ENCODE data around the gene TRAPPC8. TPM values are rescaled to one million over a fixed set of nuclear protein-coding genes. Genes with fewer than 3 reads are reported as not detected.
A peak's percentile ranks its signal among the peaks of the same experiment; 100 is the strongest.

Gene TRAPPC8
- total and polyA plus RNA-seq, 2 of the 13 experiments (the other 11 are each of a cell fraction or from before 2014, with no cell fraction given), result 34.6 to 50.8 TPM

- Histone ChIP-seq H3K4me1 (ENCODE audit: insufficient read depth, low read length) (peaks cover 32% of the 10 kb centered on the region), H3K9me3 (ENCODE audit: low read length) (no peaks in the 10 kb centered on the region), H2AFZ (ENCODE audit: low read length) (peak overlapping the region; percentile 78), H3K4me2 (ENCODE audit: low read depth, low read length) (peak overlapping the region; percentile 10; the same call in 1 of the 2 replicates), H3K27ac (ENCODE audit: extremely low read length, insufficient read depth, low read length) (no peak overlapping the region), H4K20me1 (ENCODE audit: insufficient read depth, low read length) (no peaks in the 10 kb centered on the region), H3K27me3 (ENCODE audit: control insufficient read depth in 1 of 2, insufficient read depth in 2 of 2, low read length in 2 of 2) (no peaks in the 10 kb centered on the region), H3K36me3 (replicated peaks in 1 of 2; ENCODE audit: control insufficient read depth in 1 of 2, insufficient read depth in 2 of 2, low read length in 2 of 2) (no peaks in the 10 kb centered on the region), H3K79me2 (ENCODE audit: insufficient read depth, low read length) (no peaks in the 10 kb centered on the region), H3K9ac (ENCODE audit: insufficient read depth, low read depth, low read length) (no peak overlapping the region), H3K4me3 (replicated peaks in 1 of 3; ENCODE audit: insufficient read depth in 1 of 3, low read depth in 2 of 3, low read length in 3 of 3) (no peak overlapping the region)
- intact Hi-C loops (cut with micrococcal nuclease; ENCODE audit: unreplicated experiment), result no loop called here
- FAIRE-seq, result no peak
- peak; percentile 28 for DNase-seq (ENCODE audit: low spot score)
- ChIA-PET POLR2A (no interaction called here), CTCF (ENCODE audit: low intra/inter-chr PET ratio, low total read pairs) (no interaction called here)
- BruUV-seq (replicated peaks), result no TSS peak
- peak; percentile 35 for ATAC-seq
- in situ Hi-C loops (cut with HindIII; ENCODE audit: extremely low pct_ligation_motif_present, low pct_unique_long_range_greater_than_20kb), result no loop called here
- WGBS (ENCODE audit: low lambda C conversion rate), result 24% methylated on average over 9 of the region's 10 CpGs
- TF ChIP-seq USF2 (IDR thresholded peaks at IDR 0.05; ENCODE audit: low read depth, low read length), result 0 out of 2 replicates have a peak, but pooled peaks have one; percentile 3
- TF ChIP-seq USF2 (CRISPR knock-in tag; IDR thresholded peaks at IDR 0.05; ENCODE audit: borderline replicate concordance), result no peak
- no peak for TF ChIP-seq ATF3 (CRISPR knock-in tag; IDR thresholded peaks at IDR 0.05)
- TF ChIP-seq ZNF75D (CRISPR knock-in tag; IDR thresholded peaks at IDR 0.05; ENCODE audit: borderline replicate concordance), result no peak
- peak; percentile 82 for TF ChIP-seq MAX (IDR thresholded peaks at IDR 0.05)
- TF ChIP-seq STAT6 (CRISPR knock-in tag; IDR thresholded peaks at IDR 0.05; ENCODE audit: borderline replicate concordance), result no peak
- TF ChIP-seq ZKSCAN5 (CRISPR knock-in tag; IDR thresholded peaks at IDR 0.05), result no peak
- no peak for TF ChIP-seq PAXIP1 (CRISPR knock-in tag; conservative IDR thresholded peaks at IDR 0.05)
- TF ChIP-seq MNT (IDR thresholded peaks at IDR 0.05), result peak; percentile 51; the same call in 1 of the 2 replicates
- TF ChIP-seq ZNF644 (CRISPR knock-in tag; IDR thresholded peaks at IDR 0.05; ENCODE audit: low read depth), result peak; percentile 28; the same call in 1 of the 2 replicates
- no peak for TF ChIP-seq KLF15 (CRISPR knock-in tag; IDR thresholded peaks at IDR 0.05; ENCODE audit: borderline replicate concordance)
- no peak for TF ChIP-seq ELF3 (CRISPR knock-in tag; IDR thresholded peaks at IDR 0.05)
- no peak for TF ChIP-seq KLF16 (CRISPR knock-in tag; IDR thresholded peaks at IDR 0.05)
- TF ChIP-seq ZNF207 (IDR thresholded peaks at IDR 0.05; ENCODE audit: borderline replicate concordance), result no peak
These were observed 153.5 kb downstream of the TRAPPC8 start for GRCh38 chr18:31789409-31789808.
